ENCODE results near the gene CACFD1.

Gene CACFD1

GRCh38 chr9:133463864-133464615, 4.3 kb downstream of the CACFD1 start:
- DNase-seq (ENCODE audit: low read depth in 1 of 2, low spot score in 1 of 2): no peak

- no peak for DNase-seq (ENCODE audit: low read depth in 1 of 2, low spot score in 1 of 2)
Observed at GRCh38 chr9:133464638-133465037, 4.9 kb downstream of the CACFD1 start.

GRCh38 chr9:133465984-133466383, 6.2 kb downstream of the CACFD1 start:
- DNase-seq (ENCODE audit: low read depth in 1 of 2, low spot score in 1 of 2): no peak

- no peak for DNase-seq (ENCODE audit: low read depth in 1 of 2, low spot score in 1 of 2)
Observed at GRCh38 chr9:133467101-133467500, 7.3 kb downstream of the CACFD1 start.

- DNase-seq (ENCODE audit: low read depth in 1 of 2, low spot score in 1 of 2): no peak
Observed at GRCh38 chr9:133468374-133468773, 8.6 kb downstream of the CACFD1 start.

- no peak for DNase-seq (ENCODE audit: low read depth in 1 of 2, low spot score in 1 of 2)
Observed at GRCh38 chr9:133468777-133469421, 9.1 kb downstream of the CACFD1 start.

GRCh38 chr9:133470427-133470924, 10.7 kb downstream of the CACFD1 start:
- no peak for DNase-seq (ENCODE audit: low read depth in 1 of 2, low spot score in 1 of 2)

GRCh38 chr9:133470988-133471387, 11.2 kb downstream of the CACFD1 start:
- DNase-seq (ENCODE audit: low read depth in 1 of 2, low spot score in 1 of 2): no peak

GRCh38 chr9:133471551-133472276, 11.9 kb downstream of the CACFD1 start:
- no peak for DNase-seq (ENCODE audit: low read depth in 1 of 2, low spot score in 1 of 2)

- no peak for DNase-seq (ENCODE audit: low read depth in 1 of 2, low spot score in 1 of 2)
Observed at GRCh38 chr9:133472277-133472645, 12.5 kb downstream of the CACFD1 start.

GRCh38 chr9:133472753-133473378, 13.1 kb downstream of the CACFD1 start:
- DNase-seq (ENCODE audit: low read depth in 1 of 2, low spot score in 1 of 2): no peak

- no peak for DNase-seq (ENCODE audit: low read depth in 1 of 2, low spot score in 1 of 2)
Observed at GRCh38 chr9:133473743-133474142, 14.0 kb downstream of the CACFD1 start.

- no peak for DNase-seq (ENCODE audit: low read depth in 1 of 2, low spot score in 1 of 2)
Observed at GRCh38 chr9:133474215-133474614, 14.4 kb downstream of the CACFD1 start.

- DNase-seq (ENCODE audit: low read depth in 1 of 2, low spot score in 1 of 2): no peak
Observed at GRCh38 chr9:133474853-133475252, 15.1 kb downstream of the CACFD1 start.

GRCh38 chr9:133475292-133476012, 15.7 kb downstream of the CACFD1 start:
- no peak for DNase-seq (ENCODE audit: low read depth in 1 of 2, low spot score in 1 of 2)

GRCh38 chr9:133476036-133476931, 16.5 kb downstream of the CACFD1 start:
- no peak for DNase-seq (ENCODE audit: low read depth in 1 of 2, low spot score in 1 of 2)

- DNase-seq (ENCODE audit: low read depth in 1 of 2, low spot score in 1 of 2): no peak
Observed at GRCh38 chr9:133476941-133477340, 17.2 kb downstream of the CACFD1 start.

GRCh38 chr9:133477461-133477860, 17.7 kb downstream of the CACFD1 start:
- DNase-seq (ENCODE audit: low read depth in 1 of 2, low spot score in 1 of 2): no peak

- no peak for DNase-seq (ENCODE audit: low read depth in 1 of 2, low spot score in 1 of 2)
Observed at GRCh38 chr9:133477992-133478850, 18.4 kb downstream of the CACFD1 start.
